ENCODE data around the gene PLCB1. TPM values are rescaled to one million over a fixed set of nuclear protein-coding genes. Genes with fewer than 3 reads are reported as not detected.
"Not testable (repeated sequence)": the region's sequence is repeated elsewhere in the genome, so short reads cannot be mapped to it uniquely, and the experiment has no call there.

PLCB1 gene
- total and polyA plus RNA-seq, 7 donors: 1.5 to 10.7 (median 4.2) TPM

- H3K36me3 ChIP-seq (ENCODE audit: insufficient read depth in 1 of 2, low read depth in 1 of 2): no peaks in the 10 kb centered on the region
- H3K27ac ChIP-seq: no peak overlapping the region
- WGBS, 3 donors: 20 to 24% (median 22%) methylated on average over 2 of the region's 2 CpGs
- H3K9me3 ChIP-seq: no peaks in the 10 kb centered on the region
- intact Hi-C loops (cut with DNase I): no loop called here
- ATAC-seq (peak in 2 of 4 donors; percentile 19 to 23), DNase-seq (no peak)
- H3K4me3 ChIP-seq: no peak overlapping the region
- no peaks in the 10 kb centered on the region for H3K4me1 ChIP-seq
- TF ChIP-seq CTCF (IDR thresholded peaks at IDR 0.05): no peak
- no peaks in the 10 kb centered on the region for H3K27me3 ChIP-seq (ENCODE audit: insufficient read depth in 3 of 3, low read length in 2 of 3)
Observed at GRCh38 chr20:8094850-8095249, 37.2 kb upstream of the PLCB1 start.

- Histone ChIP-seq H3K4me3 (no peak overlapping the region), H3K36me3 (ENCODE audit: insufficient read depth in 1 of 2, low read depth in 1 of 2) (no peaks in the 10 kb centered on the region)
Observed at GRCh38 chr20:8095648-8096572, 36.2 kb upstream of the PLCB1 start.

GRCh38 chr20:8097307-8097706 lies 34.8 kb upstream of the PLCB1 start:
- ATAC-seq (no peak), DNase-seq (no peak)
- H3K4me1 ChIP-seq: no peaks in the 10 kb centered on the region
- H3K27ac ChIP-seq: no peak overlapping the region
- peaks cover 0 to 2% (median 0%) of the 10 kb centered on the region in 3 donors for H3K27me3 ChIP-seq (ENCODE audit: insufficient read depth in 3 of 3, low read length in 2 of 3)
- H3K36me3 ChIP-seq (ENCODE audit: insufficient read depth in 1 of 2, low read depth in 1 of 2): no peaks in the 10 kb centered on the region
- H3K4me3 ChIP-seq: no peak overlapping the region
- WGBS, 3 donors: 67 to 95% (median 71%) methylated on average over 2 of the region's 2 CpGs
- intact Hi-C loops (cut with DNase I): no loop called here
- H3K9me3 ChIP-seq: no peaks in the 10 kb centered on the region
- TF ChIP-seq CTCF (IDR thresholded peaks at IDR 0.05): no peak

More at GRCh38 chr20:8095648-8096572, 36.2 kb upstream of the PLCB1 start:
- DNase-seq (no peak), ATAC-seq (no peak)
- Histone ChIP-seq H3K27ac (no peak overlapping the region), H3K9me3 (no peaks in the 10 kb centered on the region), H3K4me1 (no peaks in the 10 kb centered on the region), H3K27me3 (ENCODE audit: insufficient read depth in 3 of 3, low read length in 2 of 3) (peaks cover 0 to 2% (median 0%) of the 10 kb centered on the region in 3 donors)
- no peak for TF ChIP-seq CTCF (IDR thresholded peaks at IDR 0.05)
- intact Hi-C loops (cut with DNase I): no loop called here
- 67 to 93% (median 77%) methylated on average over 5 of the region's 5 CpGs for WGBS, 3 donors

GRCh38 chr20:8104252-8104651 lies 27.8 kb upstream of the PLCB1 start:
- TF ChIP-seq CTCF (IDR thresholded peaks at IDR 0.05): no peak
- H3K27ac ChIP-seq: no peak overlapping the region
- H3K27me3 ChIP-seq (ENCODE audit: insufficient read depth in 3 of 3, low read length in 2 of 3): peaks cover 0 to 3% (median 2%) of the 10 kb centered on the region in 3 donors
- WGBS, 3 donors: 85 to 91% (median 90%) methylated on average over 2 of the region's 2 CpGs
- H3K9me3 ChIP-seq: peaks cover 8% of the 10 kb centered on the region
- DNase-seq: no peak
- no peak for ATAC-seq
- H3K36me3 ChIP-seq (ENCODE audit: insufficient read depth in 1 of 2, low read depth in 1 of 2): no peaks in the 10 kb centered on the region
- no peaks in the 10 kb centered on the region for H3K4me1 ChIP-seq
- no peak overlapping the region for H3K4me3 ChIP-seq
- intact Hi-C loops (cut with DNase I): no loop called here

- 88 to 92% (median 92%) methylated on average over 14 to 21 of the region's 21 CpGs for WGBS, 3 donors
- DNase-seq; H3K4me1 ChIP-seq; H3K36me3 ChIP-seq (ENCODE audit: insufficient read depth in 1 of 2, low read depth in 1 of 2); H3K27me3 ChIP-seq (ENCODE audit: insufficient read depth in 3 of 3, low read length in 2 of 3); H3K27ac ChIP-seq; H3K9me3 ChIP-seq; ATAC-seq; H3K4me3 ChIP-seq: not testable (repeated sequence)
- intact Hi-C loops (cut with DNase I): loop anchor here in 1 of 2 donors (5.0 kb wide), 1 partner anchor 67 kb away; no protein-coding TSS in a partner anchor
Observed at GRCh38 chr20:8114612-8115011, 17.5 kb upstream of the PLCB1 start.
